ENCODE measurements around the gene XRCC4. TPM values are rescaled to one million over a fixed set of nuclear protein-coding genes. Genes with fewer than 3 reads are reported as not detected.
"Not testable (repeated sequence)": the region's sequence is repeated elsewhere in the genome, so short reads cannot be mapped to it uniquely, and the experiment has no call there.

XRCC4 gene
- total RNA-seq, 1 experiment from 2014 or later = 10.8 TPM

GRCh38 chr5:83066548-83067110, 10.7 kb upstream of the XRCC4 start:
- no peak overlapping the region for H4K91ac ChIP-seq (ENCODE audit: insufficient read length, low read depth, low read length)
- H3K23ac ChIP-seq (ENCODE audit: insufficient read length, low read depth, low read length) = no peak overlapping the region
- no peaks in the 10 kb centered on the region for H3K79me1 ChIP-seq (ENCODE audit: insufficient read depth, low read depth, low read length, poor library complexity, severe bottlenecking)
- H2AK5ac ChIP-seq (ENCODE audit: insufficient read length, low read length) = no peak overlapping the region
- no peak overlapping the region for H3T11ph ChIP-seq (ENCODE audit: low read length)
- no peak overlapping the region for H3K4me2 ChIP-seq (ENCODE audit: insufficient read depth, insufficient read length, low read length)
- H4K20me1 ChIP-seq (ENCODE audit: control insufficient read depth, insufficient read depth, insufficient read length) = no peaks in the 10 kb centered on the region
- no peak overlapping the region for H4K5ac ChIP-seq (ENCODE audit: insufficient read length, low read depth, low read length)
- H3K27ac ChIP-seq (ENCODE audit: insufficient read length, low read depth, low read length) = no peak overlapping the region
- WGBS (ENCODE audit: extremely low coverage, insufficient read length, low lambda C conversion rate) = no CpG with 5 or more reads among the region's 3 CpGs
- no peak for DNase-seq
- H3K9ac ChIP-seq (ENCODE audit: extremely low read depth, insufficient read length, low read length) = no peak overlapping the region
- H3K36me3 Mint-ChIP-seq (ENCODE audit: insufficient read depth in 1 of 3, low read depth in 3 of 3) = peaks cover 1 to 19% (median 15%) of the 10 kb centered on the region in 3 experiments; a peak in 6 of 7 replicates
- H3K4ac ChIP-seq (ENCODE audit: low read depth, low read length) = no peak overlapping the region
- no peak overlapping the region for H2BK20ac ChIP-seq (ENCODE audit: low read depth, low read length, poor library complexity, severe bottlenecking)
- H3K23me2 ChIP-seq (ENCODE audit: insufficient read length, low read depth, low read length, poor library complexity, severe bottlenecking) = no peaks in the 10 kb centered on the region
- H3K27me3 ChIP-seq (ENCODE audit: insufficient read depth, low read length) = no peaks in the 10 kb centered on the region
- peaks cover 35 to 41% of the 10 kb centered on the region in 2 experiments for H3K4me1 Mint-ChIP-seq
- no peak overlapping the region for H3K14ac ChIP-seq (ENCODE audit: insufficient read depth, low read length)
- no peaks in the 10 kb centered on the region; the same call in 1 of the 2 replicates for H3K4me1 ChIP-seq (ENCODE audit: insufficient read depth, low read length)
- no peaks in the 10 kb centered on the region for H3K27me3 Mint-ChIP-seq (ENCODE audit: low read depth)
- no peaks in the 10 kb centered on the region for H3K9me3 ChIP-seq (ENCODE audit: control insufficient read depth, low read depth, low read length)
- no peak overlapping the region for H3K56ac ChIP-seq (ENCODE audit: insufficient read length, low read depth, low read length)
- H2AFZ ChIP-seq (ENCODE audit: low read length) = no peak overlapping the region
- no peak overlapping the region; a peak in 1 of 5 replicates for H3K4me3 Mint-ChIP-seq
- TF ChIP-seq CTCF (conservative IDR thresholded peaks at IDR 0.05) = no peak
- H3K79me2 ChIP-seq (ENCODE audit: insufficient read depth, low read length) = peaks cover 30% of the 10 kb centered on the region; the same call in 1 of the 2 replicates
- H2BK12ac ChIP-seq (ENCODE audit: insufficient read length, low read depth, low read length) = no peak overlapping the region
- H3K18ac ChIP-seq (ENCODE audit: insufficient read length, low read depth, low read length) = no peak overlapping the region
- no peak overlapping the region for H2BK120ac ChIP-seq (ENCODE audit: low read depth, low read length, poor library complexity, severe bottlenecking)
- no peak overlapping the region for H2BK5ac ChIP-seq (ENCODE audit: insufficient read length, low read length)
- H3K9me3 Mint-ChIP-seq = no peaks in the 10 kb centered on the region
- no peak overlapping the region for H4K8ac ChIP-seq (replicated peaks; ENCODE audit: insufficient read length, low read depth, low read length)
- H2BK15ac ChIP-seq (ENCODE audit: low read depth, low read length) = no peak overlapping the region
- H3K27ac Mint-ChIP-seq = peak overlapping the region; percentile 80 to 91 (median 87); a peak in 5 of 7 replicates

- Mint-ChIP-seq H3K36me3 (ENCODE audit: insufficient read depth in 1 of 3, low read depth in 3 of 3) (peaks cover 0 to 15% (median 10%) of the 10 kb centered on the region in 3 experiments; a peak in 5 of 7 replicates), H3K27ac (peak overlapping the region in 1 of 3 experiments; percentile 80; a peak in 1 of 7 replicates), H3K4me1 (peaks cover 42 to 48% of the 10 kb centered on the region in 2 experiments)
- not testable (repeated sequence) for H3K9me3 ChIP-seq (ENCODE audit: control insufficient read depth, low read depth, low read length); H2AK5ac ChIP-seq (ENCODE audit: insufficient read length, low read length); H4K8ac ChIP-seq (replicated peaks; ENCODE audit: insufficient read length, low read depth, low read length); H2BK5ac ChIP-seq (ENCODE audit: insufficient read length, low read length); H3K56ac ChIP-seq (ENCODE audit: insufficient read length, low read depth, low read length); H3K23ac ChIP-seq (ENCODE audit: insufficient read length, low read depth, low read length); H2BK15ac ChIP-seq (ENCODE audit: low read depth, low read length); H3K4me2 ChIP-seq (ENCODE audit: insufficient read depth, insufficient read length, low read length); H3K9me3 Mint-ChIP-seq; H3K27ac ChIP-seq (ENCODE audit: insufficient read length, low read depth, low read length); H3T11ph ChIP-seq (ENCODE audit: low read length); H2BK20ac ChIP-seq (ENCODE audit: low read depth, low read length, poor library complexity, severe bottlenecking); H3K23me2 ChIP-seq (ENCODE audit: insufficient read length, low read depth, low read length, poor library complexity, severe bottlenecking); DNase-seq; H3K27me3 ChIP-seq (ENCODE audit: insufficient read depth, low read length); H3K4me3 Mint-ChIP-seq; H3K14ac ChIP-seq (ENCODE audit: insufficient read depth, low read length); H3K4ac ChIP-seq (ENCODE audit: low read depth, low read length); H3K27me3 Mint-ChIP-seq (ENCODE audit: low read depth); H3K79me1 ChIP-seq (ENCODE audit: insufficient read depth, low read depth, low read length, poor library complexity, severe bottlenecking); H3K9ac ChIP-seq (ENCODE audit: extremely low read depth, insufficient read length, low read length); H4K5ac ChIP-seq (ENCODE audit: insufficient read length, low read depth, low read length); H3K4me1 ChIP-seq (ENCODE audit: insufficient read depth, low read length); H3K18ac ChIP-seq (ENCODE audit: insufficient read length, low read depth, low read length); H2BK120ac ChIP-seq (ENCODE audit: low read depth, low read length, poor library complexity, severe bottlenecking); H2AFZ ChIP-seq (ENCODE audit: low read length); H2BK12ac ChIP-seq (ENCODE audit: insufficient read length, low read depth, low read length); H4K91ac ChIP-seq (ENCODE audit: insufficient read length, low read depth, low read length); H4K20me1 ChIP-seq (ENCODE audit: control insufficient read depth, insufficient read depth, insufficient read length)
- no CpG with 5 or more reads among the region's 4 CpGs for WGBS (ENCODE audit: extremely low coverage, insufficient read length, low lambda C conversion rate)
- H3K79me2 ChIP-seq (ENCODE audit: insufficient read depth, low read length) = peaks cover 33% of the 10 kb centered on the region; the same call in 1 of the 2 replicates
Measured at GRCh38 chr5:83067377-83067776, 10.0 kb upstream of the XRCC4 start.
